ENCODE data around the gene PABPC1L. TPM values are rescaled to one million over a fixed set of nuclear protein-coding genes. Genes with fewer than 3 reads are reported as not detected.

PABPC1L gene
- total and polyA plus RNA-seq, 2 of the 13 experiments (the other 11 are each of a cell fraction or from before 2014, with no cell fraction given): 30.8 to 252 TPM

DNA sequence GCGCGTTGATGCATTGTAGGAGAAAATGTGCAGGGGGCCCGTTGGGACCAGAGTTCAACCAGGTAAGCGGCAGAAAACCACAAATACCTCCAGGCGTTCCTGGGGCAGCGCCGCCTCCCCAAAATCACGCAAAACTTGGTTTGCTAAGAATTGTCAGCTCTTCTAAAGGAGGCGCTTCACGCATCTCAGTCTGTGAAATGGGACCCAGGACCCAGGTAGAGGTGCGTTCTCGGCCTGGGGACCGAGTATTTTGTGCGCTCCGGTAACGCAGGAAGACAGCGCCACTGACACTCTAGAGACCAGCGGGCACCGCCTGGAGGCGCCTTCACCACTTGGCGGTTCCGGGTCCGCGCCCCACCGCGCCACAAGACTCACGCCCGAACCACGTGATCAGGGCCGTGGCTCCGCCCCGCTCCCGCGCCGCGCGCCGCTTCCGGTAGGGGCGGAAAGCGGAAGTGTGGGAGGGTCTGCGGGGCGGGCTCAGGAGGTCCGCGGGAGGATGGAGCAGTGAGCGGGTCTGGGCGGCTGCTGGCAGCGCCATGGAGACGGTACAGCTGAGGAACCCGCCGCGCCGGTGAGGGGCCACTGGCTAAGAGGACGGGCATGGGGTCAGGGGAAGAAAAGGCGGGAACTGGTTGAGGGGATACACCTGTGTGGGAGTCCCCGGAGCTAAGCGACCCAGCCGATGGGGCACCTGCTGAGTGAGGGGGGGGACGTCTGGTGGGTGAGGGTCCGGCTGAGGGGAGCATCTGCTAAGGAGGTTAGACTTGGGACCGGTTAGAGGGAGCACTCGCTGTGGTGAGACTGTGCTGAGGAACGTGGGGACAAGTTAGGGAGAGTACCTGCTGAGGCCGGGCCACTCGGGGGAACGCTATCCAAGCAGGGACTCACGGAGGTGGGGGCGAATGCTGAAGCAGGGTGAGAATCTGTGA lies 56.4 kb downstream of the PABPC1L start, which contains the start of gene STK4 (continued):
- TF ChIP-seq HES4 (CRISPR knock-in tag; IDR thresholded peaks at IDR 0.05; ENCODE audit: borderline replicate concordance) (peak; percentile 96), ZNF761 (CRISPR knock-in tag; conservative IDR thresholded peaks at IDR 0.05) (peak; percentile 94), DNMT3B (CRISPR knock-in tag; conservative IDR thresholded peaks at IDR 0.05) (peak; percentile 23; the same call in 1 of the 2 replicates), TFDP1 (CRISPR knock-in tag; IDR thresholded peaks at IDR 0.05; ENCODE audit: borderline replicate concordance) (peak; percentile 98), ZNF639 (CRISPR knock-in tag; conservative IDR thresholded peaks at IDR 0.05) (peak; percentile 97), SAFB2 (CRISPR knock-in tag; IDR thresholded peaks at IDR 0.05; ENCODE audit: borderline replicate concordance, low read depth) (peak; percentile 98), ZNF781 (CRISPR knock-in tag; IDR thresholded peaks at IDR 0.05; ENCODE audit: borderline replicate concordance, not compliant biosample characterization) (peak; percentile 96), WIZ (CRISPR knock-in tag; IDR thresholded peaks at IDR 0.05) (peak; percentile 95), E2F2 (CRISPR knock-in tag; IDR thresholded peaks at IDR 0.05; ENCODE audit: borderline replicate concordance) (no peak; the same call in 1 of the 2 replicates), ZNF790 (CRISPR knock-in tag; IDR thresholded peaks at IDR 0.05; ENCODE audit: borderline replicate concordance) (peak; percentile 95), ZEB1 (IDR thresholded peaks at IDR 0.05; ENCODE audit: insufficient replicate concordance, low read depth) (peak; percentile 4), ZNF660 (CRISPR knock-in tag; IDR thresholded peaks at IDR 0.05; ENCODE audit: borderline replicate concordance, low read depth) (peak; percentile 25; the same call in 1 of the 2 replicates), ATRX (CRISPR knock-in tag; IDR thresholded peaks at IDR 0.05; ENCODE audit: borderline replicate concordance) (no peak)
- TF ChIP-seq, protein P1, sequence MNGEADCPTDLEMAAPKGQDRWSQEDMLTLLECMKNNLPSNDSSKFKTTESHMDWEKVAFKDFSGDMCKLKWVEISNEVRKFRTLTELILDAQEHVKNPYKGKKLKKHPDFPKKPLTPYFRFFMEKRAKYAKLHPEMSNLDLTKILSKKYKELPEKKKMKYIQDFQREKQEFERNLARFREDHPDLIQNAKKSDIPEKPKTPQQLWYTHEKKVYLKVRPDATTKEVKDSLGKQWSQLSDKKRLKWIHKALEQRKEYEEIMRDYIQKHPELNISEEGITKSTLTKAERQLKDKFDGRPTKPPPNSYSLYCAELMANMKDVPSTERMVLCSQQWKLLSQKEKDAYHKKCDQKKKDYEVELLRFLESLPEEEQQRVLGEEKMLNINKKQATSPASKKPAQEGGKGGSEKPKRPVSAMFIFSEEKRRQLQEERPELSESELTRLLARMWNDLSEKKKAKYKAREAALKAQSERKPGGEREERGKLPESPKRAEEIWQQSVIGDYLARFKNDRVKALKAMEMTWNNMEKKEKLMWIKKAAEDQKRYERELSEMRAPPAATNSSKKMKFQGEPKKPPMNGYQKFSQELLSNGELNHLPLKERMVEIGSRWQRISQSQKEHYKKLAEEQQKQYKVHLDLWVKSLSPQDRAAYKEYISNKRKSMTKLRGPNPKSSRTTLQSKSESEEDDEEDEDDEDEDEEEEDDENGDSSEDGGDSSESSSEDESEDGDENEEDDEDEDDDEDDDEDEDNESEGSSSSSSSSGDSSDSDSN (CRISPR knock-in tag; IDR thresholded peaks at IDR 0.05): peak; percentile 86
- TF ChIP-seq, protein P2, sequence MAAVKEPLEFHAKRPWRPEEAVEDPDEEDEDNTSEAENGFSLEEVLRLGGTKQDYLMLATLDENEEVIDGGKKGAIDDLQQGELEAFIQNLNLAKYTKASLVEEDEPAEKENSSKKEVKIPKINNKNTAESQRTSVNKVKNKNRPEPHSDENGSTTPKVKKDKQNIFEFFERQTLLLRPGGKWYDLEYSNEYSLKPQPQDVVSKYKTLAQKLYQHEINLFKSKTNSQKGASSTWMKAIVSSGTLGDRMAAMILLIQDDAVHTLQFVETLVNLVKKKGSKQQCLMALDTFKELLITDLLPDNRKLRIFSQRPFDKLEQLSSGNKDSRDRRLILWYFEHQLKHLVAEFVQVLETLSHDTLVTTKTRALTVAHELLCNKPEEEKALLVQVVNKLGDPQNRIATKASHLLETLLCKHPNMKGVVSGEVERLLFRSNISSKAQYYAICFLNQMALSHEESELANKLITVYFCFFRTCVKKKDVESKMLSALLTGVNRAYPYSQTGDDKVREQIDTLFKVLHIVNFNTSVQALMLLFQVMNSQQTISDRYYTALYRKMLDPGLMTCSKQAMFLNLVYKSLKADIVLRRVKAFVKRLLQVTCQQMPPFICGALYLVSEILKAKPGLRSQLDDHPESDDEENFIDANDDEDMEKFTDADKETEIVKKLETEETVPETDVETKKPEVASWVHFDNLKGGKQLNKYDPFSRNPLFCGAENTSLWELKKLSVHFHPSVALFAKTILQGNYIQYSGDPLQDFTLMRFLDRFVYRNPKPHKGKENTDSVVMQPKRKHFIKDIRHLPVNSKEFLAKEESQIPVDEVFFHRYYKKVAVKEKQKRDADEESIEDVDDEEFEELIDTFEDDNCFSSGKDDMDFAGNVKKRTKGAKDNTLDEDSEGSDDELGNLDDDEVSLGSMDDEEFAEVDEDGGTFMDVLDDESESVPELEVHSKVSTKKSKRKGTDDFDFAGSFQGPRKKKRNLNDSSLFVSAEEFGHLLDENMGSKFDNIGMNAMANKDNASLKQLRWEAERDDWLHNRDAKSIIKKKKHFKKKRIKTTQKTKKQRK (IDR thresholded peaks at IDR 0.05; ENCODE audit: low read length): no peak

Measured in HepG2 (cell line).